ENCODE measurements around the gene AK2.
A peak's percentile ranks its signal among the peaks of the same experiment; 100 is the strongest.
"Not testable (repeated sequence)": the region's sequence is repeated elsewhere in the genome, so short reads cannot be mapped to it uniquely, and the experiment has no call there.

AK2 gene

GRCh38 chr1:33001282-33001681 lies 35.4 kb downstream of the AK2 start:
- no peak for DNase-seq (ENCODE audit: low read depth, low spot score)

- no peak for DNase-seq (ENCODE audit: low read depth, low spot score)
Measured at GRCh38 chr1:33000427-33001026, 36.2 kb downstream of the AK2 start.

- no peak for DNase-seq (ENCODE audit: low read depth, low spot score)
Measured at GRCh38 chr1:32998997-32999396, 37.7 kb downstream of the AK2 start.

- DNase-seq (ENCODE audit: low read depth, low spot score): no peak
Measured at GRCh38 chr1:32998064-32998463, 38.6 kb downstream of the AK2 start.

- no peak for DNase-seq (ENCODE audit: low read depth, low spot score)
Measured at GRCh38 chr1:32997381-32997891, 39.2 kb downstream of the AK2 start.

- not testable (repeated sequence) for DNase-seq (ENCODE audit: low read depth, low spot score)
Measured at GRCh38 chr1:32993324-32993636, 43.4 kb downstream of the AK2 start.

- DNase-seq (ENCODE audit: low read depth, low spot score): peak; percentile 95
Measured at GRCh38 chr1:32992489-32993323, 44.0 kb downstream of the AK2 start.

GRCh38 chr1:32991819-32992488 lies 44.7 kb downstream of the AK2 start:
- no peak for DNase-seq (ENCODE audit: low read depth, low spot score)

- no peak for DNase-seq (ENCODE audit: low read depth, low spot score)
Measured at GRCh38 chr1:32991386-32991785, 45.3 kb downstream of the AK2 start.

GRCh38 chr1:32990887-32991286 lies 45.8 kb downstream of the AK2 start:
- no peak for DNase-seq (ENCODE audit: low read depth, low spot score)

GRCh38 chr1:32989160-32990050 lies 47.3 kb downstream of the AK2 start:
- peak; percentile 53 for DNase-seq (ENCODE audit: low read depth, low spot score)

GRCh38 chr1:32988665-32989064 lies 48.0 kb downstream of the AK2 start:
- DNase-seq (ENCODE audit: low read depth, low spot score): no peak

- no peak for DNase-seq (ENCODE audit: low read depth, low spot score)
Measured at GRCh38 chr1:32985226-32985625, 51.5 kb downstream of the AK2 start.

- DNase-seq (ENCODE audit: low read depth, low spot score): peak; percentile 32
Measured at GRCh38 chr1:32984455-32985171, 52.1 kb downstream of the AK2 start.

GRCh38 chr1:32984090-32984454 lies 52.6 kb downstream of the AK2 start:
- DNase-seq (ENCODE audit: low read depth, low spot score): peak; percentile 18

GRCh38 chr1:32983020-32983419 lies 53.7 kb downstream of the AK2 start:
- no peak for DNase-seq (ENCODE audit: low read depth, low spot score)

GRCh38 chr1:32981003-32981901 lies 55.4 kb downstream of the AK2 start:
- DNase-seq (ENCODE audit: low read depth, low spot score): peak; percentile 57

- no peak for DNase-seq (ENCODE audit: low read depth, low spot score)
Measured at GRCh38 chr1:32980080-32980479, 56.6 kb downstream of the AK2 start.

- DNase-seq (ENCODE audit: low read depth, low spot score): no peak
Measured at GRCh38 chr1:32978854-32979253, 57.8 kb downstream of the AK2 start.

- peak; percentile 80 for DNase-seq (ENCODE audit: low read depth, low spot score)
Measured at GRCh38 chr1:32977546-32978087, 59.1 kb downstream of the AK2 start.

Measured in ELF-1 (cell line).